Subcutaneous abdominal adipose tissue (tissue), 5 donors: ENCODE measurements around the gene C11orf68.

ENCODE experiments used
- H3K27ac ChIP-seq: one replicate; pipeline ENCODE4 v1.7.0; 2013; ENCODE audit warnings: low read depth, mild to moderate bottlenecking, inconsistent platforms, low read length, moderate library complexity
- H3K27me3 ChIP-seq, 5 donors: one replicate each; pipeline ENCODE4 v1.7.0; 2013; ENCODE audit warnings: low read length in 5 of 5, inconsistent platforms in 1 of 5; ENCODE audit not compliant: control insufficient read depth in 5 of 5, insufficient read depth in 4 of 5
- H3K36me3 ChIP-seq, 5 donors: one replicate each; pipeline ENCODE4 v1.7.0; 2013; ENCODE audit warnings: low read length in 5 of 5; ENCODE audit not compliant: control insufficient read depth in 5 of 5, insufficient read depth in 5 of 5
- H3K4me1 ChIP-seq, 5 donors: one replicate each; pipeline ENCODE4 v1.7.0; 2013; ENCODE audit warnings: low read length in 5 of 5, mild to moderate bottlenecking in 3 of 5, moderate library complexity in 1 of 5; ENCODE audit not compliant: control insufficient read depth in 5 of 5, insufficient read depth in 5 of 5
- H3K4me3 ChIP-seq, 5 donors: one replicate each; pipeline ENCODE4 v1.7.0; 2013; ENCODE audit warnings: low read length in 5 of 5, low read depth in 1 of 5
- H3K9ac ChIP-seq, 5 donors: one replicate each; pipeline ENCODE4 v1.7.0; 2013; ENCODE audit warnings: low read length in 5 of 5, mild to moderate bottlenecking in 4 of 5, moderate library complexity in 3 of 5
- H3K9me3 ChIP-seq, 5 donors: one replicate each; pipeline ENCODE4 v1.7.0; 2013; ENCODE audit warnings: low read length in 5 of 5; ENCODE audit not compliant: control insufficient read depth in 5 of 5
- donor health status: healthy.
- donor health status: healthy.
- donor health status: healthy.
- donor health status: healthy.
- donor health status: healthy.

Gene C11orf68

GRCh38 chr11:65945430-65945911 lies 26.6 kb upstream of the C11orf68 start, which contains the start of gene TSGA10IP:
Gene TSGA10IP, plus strand, starts transcription at chr11:65945480. Its CDS starts 196 bp downstream, at chr11:65945676.
- peaks cover 0 to 7% (median 4%) of the 10 kb centered on the region in 5 donors for H3K27me3 ChIP-seq
- peak within 1 kb of the TSS in 1 of 5 donors; percentile 53 for H3K9ac ChIP-seq
- H3K36me3 ChIP-seq = no peaks in the 10 kb centered on the region
- H3K4me3 ChIP-seq = no peak within 1 kb of the TSS
- peaks cover 0 to 7% (median 0%) of the 10 kb centered on the region in 5 donors for H3K4me1 ChIP-seq
- no peaks in the 10 kb centered on the region for H3K9me3 ChIP-seq
- no peak within 1 kb of the TSS for H3K27ac ChIP-seq

DNA sequence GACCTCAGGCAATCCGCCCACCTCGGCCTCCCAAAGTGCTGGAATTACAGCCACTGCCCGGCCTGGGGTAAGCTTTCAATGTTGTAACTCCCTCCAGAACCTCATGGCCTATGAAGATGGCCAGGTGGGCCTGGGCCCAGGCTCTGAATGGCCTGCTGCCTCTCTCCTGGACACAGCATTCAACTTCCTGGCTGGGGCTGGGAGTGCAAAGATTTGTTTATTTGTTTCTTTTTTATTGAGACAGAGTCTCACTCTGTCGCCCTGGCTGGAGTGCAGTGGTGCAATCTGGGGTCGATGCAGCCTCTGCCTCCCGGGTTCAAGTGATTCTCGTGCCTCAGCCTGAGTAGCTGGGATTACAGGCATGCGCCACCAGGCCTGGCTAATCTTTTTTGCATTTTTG lies 25.9 kb upstream of the C11orf68 start:
- no peak overlapping the region for H3K27ac ChIP-seq
- H3K9ac ChIP-seq = no peak overlapping the region
- H3K4me3 ChIP-seq = no peak overlapping the region
- no peaks in the 10 kb centered on the region for H3K36me3 ChIP-seq
- peaks cover 0 to 7% (median 0%) of the 10 kb centered on the region in 5 donors for H3K4me1 ChIP-seq
- no peaks in the 10 kb centered on the region for H3K9me3 ChIP-seq
- H3K27me3 ChIP-seq = peaks cover 0 to 7% (median 4%) of the 10 kb centered on the region in 5 donors

DNA sequence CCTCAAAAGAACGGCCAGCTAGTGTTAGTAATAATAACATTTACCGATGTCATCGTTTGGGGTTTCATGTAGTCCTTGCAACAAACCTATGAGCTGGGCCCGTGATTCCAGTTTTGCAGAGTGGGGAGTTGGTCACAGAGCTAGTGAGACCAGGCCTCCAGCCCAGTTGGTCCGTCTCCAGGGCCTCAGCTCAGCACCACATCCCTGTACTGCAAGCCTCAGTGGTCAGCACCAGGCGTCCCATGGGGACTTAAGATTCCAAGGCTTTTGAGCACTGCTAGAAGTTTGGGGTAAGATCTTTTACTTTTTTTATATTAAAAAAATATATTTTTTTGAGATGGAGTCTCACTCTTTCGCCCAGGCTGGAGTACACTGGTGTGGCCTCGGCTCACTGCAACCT lies 25.3 kb upstream of the C11orf68 start:
- H3K9me3 ChIP-seq = no peaks in the 10 kb centered on the region
- peak overlapping the region in 1 of 5 donors; percentile 26 for H3K9ac ChIP-seq
- no peaks in the 10 kb centered on the region for H3K36me3 ChIP-seq
- H3K27me3 ChIP-seq = peaks cover 0 to 7% (median 4%) of the 10 kb centered on the region in 5 donors
- H3K27ac ChIP-seq = no peak overlapping the region
- no peak overlapping the region for H3K4me3 ChIP-seq
- peaks cover 0 to 7% (median 0%) of the 10 kb centered on the region in 5 donors for H3K4me1 ChIP-seq

- H3K36me3 ChIP-seq = no peaks in the 10 kb centered on the region
- no peak overlapping the region for H3K27ac ChIP-seq
- peaks cover 0 to 7% (median 0%) of the 10 kb centered on the region in 5 donors for H3K4me1 ChIP-seq
- H3K9ac ChIP-seq = no peak overlapping the region
- no peaks in the 10 kb centered on the region for H3K9me3 ChIP-seq
- peaks cover 0 to 6% (median 1%) of the 10 kb centered on the region in 5 donors for H3K27me3 ChIP-seq
- H3K4me3 ChIP-seq = no peak overlapping the region
Measured at GRCh38 chr11:65942531-65942930, 23.7 kb upstream of the C11orf68 start.

GRCh38 chr11:65941720-65942310 lies 23.0 kb upstream of the C11orf68 start:
- H3K27ac ChIP-seq = no peak overlapping the region
- H3K9ac ChIP-seq = no peak overlapping the region

GRCh38 chr11:65937766-65938165 lies 18.9 kb upstream of the C11orf68 start:
- Histone ChIP-seq H3K9me3 (no peaks in the 10 kb centered on the region), H3K36me3 (no peaks in the 10 kb centered on the region), H3K4me3 (no peak overlapping the region), H3K27ac (no peak overlapping the region), H3K27me3 (no peaks in the 10 kb centered on the region), H3K9ac (no peak overlapping the region), H3K4me1 (peaks cover 0 to 7% (median 0%) of the 10 kb centered on the region in 5 donors)

More at GRCh38 chr11:65941720-65942310, 23.0 kb upstream of the C11orf68 start:
- Histone ChIP-seq H3K9me3 (no peaks in the 10 kb centered on the region), H3K27me3 (no peaks in the 10 kb centered on the region), H3K4me3 (no peak overlapping the region), H3K36me3 (no peaks in the 10 kb centered on the region), H3K4me1 (peaks cover 0 to 7% (median 0%) of the 10 kb centered on the region in 5 donors)

GRCh38 chr11:65934014-65934413 lies 15.2 kb upstream of the C11orf68 start:
- H3K9ac ChIP-seq = no peak overlapping the region
- H3K4me3 ChIP-seq = no peak overlapping the region

DNA sequence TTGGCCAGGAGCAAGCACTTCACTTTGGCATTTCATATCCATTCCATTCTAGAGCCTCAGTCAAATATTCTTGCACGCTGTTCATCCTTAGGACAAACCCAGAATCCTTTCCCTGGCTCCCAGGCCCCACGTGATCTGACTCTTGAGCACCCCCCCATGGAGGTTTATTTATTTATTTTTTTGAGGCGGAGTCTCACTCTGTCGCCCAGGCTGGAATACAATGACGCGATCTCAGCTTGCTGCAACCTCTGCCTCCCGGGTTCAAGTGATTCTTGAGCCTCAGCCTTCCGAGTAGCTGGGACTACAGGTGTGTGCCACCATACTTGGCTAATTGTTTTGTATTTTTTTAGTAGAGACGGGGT lies 13.7 kb upstream of the C11orf68 start:
- no peaks in the 10 kb centered on the region for H3K9me3 ChIP-seq
- peaks cover 0 to 5% (median 3%) of the 10 kb centered on the region in 5 donors for H3K4me1 ChIP-seq
- no peak overlapping the region for H3K4me3 ChIP-seq
- H3K36me3 ChIP-seq = no peaks in the 10 kb centered on the region
- H3K27me3 ChIP-seq = no peaks in the 10 kb centered on the region
- no peak overlapping the region for H3K27ac ChIP-seq
- H3K9ac ChIP-seq = no peak overlapping the region

More at GRCh38 chr11:65934014-65934413, 15.2 kb upstream of the C11orf68 start:
- H3K27me3 ChIP-seq = no peaks in the 10 kb centered on the region
- H3K36me3 ChIP-seq = no peaks in the 10 kb centered on the region
- H3K9me3 ChIP-seq = no peaks in the 10 kb centered on the region
- no peak overlapping the region for H3K27ac ChIP-seq
- peaks cover 0 to 3% (median 0%) of the 10 kb centered on the region in 5 donors for H3K4me1 ChIP-seq

GRCh38 chr11:65931773-65932557 lies 13.1 kb upstream of the C11orf68 start:
- Histone ChIP-seq H3K27ac (no peak overlapping the region), H3K9me3 (no peaks in the 10 kb centered on the region), H3K9ac (no peak overlapping the region), H3K4me1 (peaks cover 0 to 5% (median 3%) of the 10 kb centered on the region in 5 donors), H3K27me3 (no peaks in the 10 kb centered on the region), H3K4me3 (no peak overlapping the region), H3K36me3 (no peaks in the 10 kb centered on the region)

DNA sequence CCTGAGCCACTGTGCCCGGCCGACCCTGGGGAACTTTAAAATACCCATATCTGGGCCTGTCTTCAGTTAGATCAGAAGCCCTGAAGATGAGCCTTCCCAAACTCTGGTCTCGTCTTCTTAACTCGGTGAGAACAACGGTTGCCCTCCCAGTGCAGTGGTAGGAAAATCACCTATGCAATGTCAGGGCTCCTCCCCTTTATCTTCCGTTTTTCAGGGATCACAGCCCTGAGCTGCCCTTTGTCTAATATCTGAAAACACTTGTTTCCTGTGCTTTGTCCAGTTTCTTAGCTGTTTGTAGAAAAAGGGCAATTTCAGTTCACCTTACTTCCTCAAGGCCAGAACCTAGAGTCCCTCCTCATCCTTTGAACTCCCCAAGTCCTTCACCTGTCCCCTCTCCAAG lies 9.8 kb upstream of the C11orf68 start:
- H3K36me3 ChIP-seq = peaks cover 0 to 3% (median 0%) of the 10 kb centered on the region in 5 donors
- no peaks in the 10 kb centered on the region for H3K9me3 ChIP-seq
- no peak overlapping the region for H3K27ac ChIP-seq
- no peaks in the 10 kb centered on the region for H3K27me3 ChIP-seq
- peaks cover 0 to 5% (median 3%) of the 10 kb centered on the region in 5 donors for H3K4me1 ChIP-seq
- H3K9ac ChIP-seq = peak overlapping the region in 1 of 5 donors; percentile 0
- H3K4me3 ChIP-seq = no peak overlapping the region
